GM18520 (cell line): ENCODE measurements around the gene PARP8.
"Not testable (repeated sequence)": the region's sequence is repeated elsewhere in the genome, so short reads cannot be mapped to it uniquely, and the experiment has no call there.

ENCODE experiments used
- ATAC-seq: cut with Tn5 transposase; IDR thresholded peaks from one replicate; pipeline ENCODE4 v1.9.1; 2021; ENCODE audit not compliant: unreplicated experiment

Gene PARP8, protein sequence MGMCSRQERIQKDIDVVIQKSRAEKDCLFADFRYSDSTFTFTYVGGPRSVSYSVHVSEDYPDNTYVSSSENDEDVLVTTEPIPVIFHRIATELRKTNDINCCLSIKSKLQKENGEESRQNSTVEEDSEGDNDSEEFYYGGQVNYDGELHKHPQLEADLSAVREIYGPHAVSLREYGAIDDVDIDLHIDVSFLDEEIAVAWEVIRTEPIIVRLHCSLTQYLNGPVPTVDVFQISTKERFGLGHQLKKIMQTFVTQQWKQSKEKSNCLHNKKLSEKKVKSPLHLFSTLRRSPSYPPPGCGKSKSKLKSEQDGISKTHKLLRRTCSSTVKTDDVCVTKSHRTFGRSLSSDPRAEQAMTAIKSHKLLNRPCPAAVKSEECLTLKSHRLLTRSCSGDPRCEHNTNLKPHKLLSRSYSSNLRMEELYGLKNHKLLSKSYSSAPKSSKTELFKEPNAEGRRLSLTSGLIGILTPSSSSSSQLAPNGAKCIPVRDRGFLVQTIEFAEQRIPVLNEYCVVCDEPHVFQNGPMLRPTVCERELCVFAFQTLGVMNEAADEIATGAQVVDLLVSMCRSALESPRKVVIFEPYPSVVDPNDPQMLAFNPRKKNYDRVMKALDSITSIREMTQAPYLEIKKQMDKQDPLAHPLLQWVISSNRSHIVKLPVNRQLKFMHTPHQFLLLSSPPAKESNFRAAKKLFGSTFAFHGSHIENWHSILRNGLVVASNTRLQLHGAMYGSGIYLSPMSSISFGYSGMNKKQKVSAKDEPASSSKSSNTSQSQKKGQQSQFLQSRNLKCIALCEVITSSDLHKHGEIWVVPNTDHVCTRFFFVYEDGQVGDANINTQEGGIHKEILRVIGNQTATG

DNA sequence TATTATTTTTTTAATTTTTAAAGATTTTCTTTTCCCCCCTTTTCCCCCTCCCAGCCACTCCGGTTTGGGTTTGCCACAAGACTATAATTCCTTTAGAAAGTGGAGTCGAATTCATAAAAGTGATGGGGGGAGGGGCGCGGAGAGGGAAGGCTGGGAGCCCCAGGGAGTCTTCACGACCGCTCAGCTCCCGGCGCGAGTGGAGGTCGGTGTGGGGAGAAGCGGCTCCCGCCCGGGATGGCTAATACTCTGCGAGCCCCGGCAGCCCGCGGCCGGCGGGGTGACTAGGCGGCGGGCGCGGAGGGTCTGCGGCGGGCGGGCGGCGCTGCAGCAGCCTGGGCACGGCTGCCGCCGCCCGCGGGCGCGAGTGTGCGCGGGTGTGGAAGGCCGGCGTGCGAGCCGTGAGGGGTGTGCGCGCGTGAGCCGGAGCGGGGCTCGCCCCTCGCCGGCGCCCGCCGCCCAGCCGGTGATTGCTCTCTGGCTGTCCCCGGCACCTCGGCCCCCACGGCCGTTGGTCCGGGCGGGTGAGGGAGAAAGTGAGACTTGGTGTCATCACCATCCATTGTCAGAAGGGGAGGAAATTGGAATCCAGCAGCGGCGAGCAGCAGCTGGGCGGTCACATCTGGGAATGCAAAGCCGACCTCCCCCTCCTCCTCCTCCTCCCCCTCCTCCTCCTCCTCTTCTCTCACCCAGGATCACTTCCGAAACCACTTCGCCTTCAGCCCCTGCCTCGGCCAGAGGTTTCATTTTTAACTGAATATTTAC is at the start of gene PARP8:
TSS of gene PARP8 (plus strand) at position 377 of the 762 bp plus-strand sequence. CDS start 459 bp downstream, outside the sequence.
- ATAC-seq, result peak; percentile 34

DNA sequence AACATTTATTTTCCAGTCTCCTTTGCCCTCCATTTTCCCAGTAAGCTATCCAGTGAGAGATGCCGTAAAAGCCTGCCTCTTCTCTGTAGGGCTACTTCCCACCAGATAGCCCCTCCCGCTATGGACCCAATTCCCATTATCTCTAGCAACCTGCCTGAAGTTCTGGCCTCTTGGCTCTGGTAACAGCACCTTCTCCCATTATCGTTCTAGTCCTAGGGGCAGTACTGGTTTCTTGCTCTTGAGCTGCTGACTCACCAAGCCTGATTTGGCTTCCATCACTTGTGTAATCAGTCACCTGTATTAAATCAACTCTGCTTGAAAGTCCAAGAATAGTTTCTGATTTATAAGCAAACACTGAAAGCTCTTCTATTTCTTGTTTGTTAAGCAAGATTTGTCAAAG is 42.8 kb upstream of the PARP8 start:
- no peak for ATAC-seq

DNA sequence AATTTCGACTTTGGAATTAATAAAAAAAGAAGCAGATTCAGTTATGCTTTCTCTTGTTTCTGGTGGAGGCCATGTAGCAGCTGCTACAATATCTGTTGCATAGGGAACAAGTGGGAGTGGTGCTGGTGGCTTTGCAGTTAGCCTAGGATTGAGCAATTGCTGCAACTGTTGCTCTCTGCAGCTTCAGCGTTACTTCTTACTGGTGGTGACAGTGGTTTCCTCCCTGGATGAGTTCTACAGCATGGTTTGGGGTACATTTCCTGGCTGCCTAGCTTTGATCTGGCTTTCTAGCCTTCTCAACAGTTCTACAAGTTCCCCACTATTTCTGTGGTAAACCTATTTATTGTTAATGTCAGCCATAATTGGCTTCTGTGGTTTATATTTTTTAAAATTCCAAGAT is 31.6 kb upstream of the PARP8 start:
- not testable (repeated sequence) for ATAC-seq

DNA sequence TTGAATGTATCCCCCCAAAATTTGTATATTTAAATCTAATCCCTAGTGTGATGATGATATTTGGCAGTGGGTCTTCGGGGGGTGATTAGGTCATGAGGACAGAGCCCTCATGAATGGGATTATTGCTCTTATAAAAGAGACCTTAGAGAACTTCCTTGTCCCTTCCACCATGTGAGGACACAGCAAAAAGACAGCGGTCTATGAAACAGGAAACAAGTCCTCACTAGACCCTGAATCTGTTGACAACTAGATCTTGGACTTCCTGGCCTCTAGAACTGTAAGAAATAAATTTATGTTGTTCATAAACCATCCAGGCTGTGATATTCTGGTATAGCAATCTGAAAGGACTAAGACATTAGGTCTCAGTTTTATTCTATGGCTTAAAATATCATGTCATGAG is 28.9 kb upstream of the PARP8 start:
- ATAC-seq, result not testable (repeated sequence)

DNA sequence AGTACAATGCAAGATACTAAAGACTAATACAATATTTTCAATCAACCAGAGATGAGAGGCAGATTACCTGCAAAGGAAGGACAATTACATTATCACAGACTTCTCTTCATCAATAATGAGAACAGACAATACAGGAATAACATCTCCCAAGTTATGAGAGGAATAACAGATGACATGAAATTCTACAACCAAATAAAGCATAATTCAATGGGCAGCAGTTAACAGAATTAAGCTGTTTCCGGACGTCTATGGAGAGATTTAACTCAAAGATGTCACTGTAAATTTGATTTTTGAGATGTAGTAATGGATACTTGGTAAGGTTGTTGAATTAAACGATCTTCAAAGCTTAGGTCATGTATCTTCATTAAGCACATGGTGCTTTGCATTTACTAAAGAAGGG is 19.8 kb upstream of the PARP8 start:
- no peak for ATAC-seq

DNA sequence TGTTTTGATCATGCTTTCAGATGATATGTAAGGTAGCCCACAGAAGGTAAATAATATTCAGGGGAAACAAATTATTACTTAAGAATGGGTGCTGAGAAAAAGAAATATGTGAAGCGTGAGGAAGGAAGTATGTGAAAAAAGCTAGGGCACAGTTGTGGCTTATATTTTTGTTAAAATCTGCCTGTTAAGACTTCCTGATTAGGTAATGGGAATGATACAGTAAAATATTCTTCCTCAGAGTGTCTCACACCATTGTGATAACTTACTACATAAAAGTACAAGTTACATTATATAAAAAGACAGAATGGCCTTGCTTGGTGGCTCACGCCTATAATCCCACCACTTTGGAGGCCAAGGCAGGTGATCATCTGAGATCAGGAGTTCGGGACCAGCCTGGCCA is 18.7 kb upstream of the PARP8 start:
- no peak for ATAC-seq

DNA sequence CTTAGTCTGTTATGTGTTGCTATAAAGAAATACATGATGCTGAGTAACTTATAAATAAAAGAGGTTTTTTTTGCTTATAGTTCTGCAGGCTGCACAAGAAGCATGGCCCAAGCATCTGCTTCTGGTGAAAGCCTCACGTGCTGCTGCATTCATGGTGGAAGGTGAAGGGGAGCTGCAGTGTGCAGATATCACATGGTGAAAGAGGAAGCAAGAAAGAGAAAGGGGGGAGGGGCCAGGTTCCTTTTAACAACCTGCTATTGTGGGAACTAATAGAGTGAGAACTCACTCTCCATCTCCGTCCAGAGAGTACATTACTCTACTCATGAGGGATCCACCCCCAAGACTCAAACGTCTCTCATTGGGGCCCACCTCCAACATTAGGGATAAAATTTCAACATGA is 12.5 kb upstream of the PARP8 start:
- peak; percentile 43 for ATAC-seq

DNA sequence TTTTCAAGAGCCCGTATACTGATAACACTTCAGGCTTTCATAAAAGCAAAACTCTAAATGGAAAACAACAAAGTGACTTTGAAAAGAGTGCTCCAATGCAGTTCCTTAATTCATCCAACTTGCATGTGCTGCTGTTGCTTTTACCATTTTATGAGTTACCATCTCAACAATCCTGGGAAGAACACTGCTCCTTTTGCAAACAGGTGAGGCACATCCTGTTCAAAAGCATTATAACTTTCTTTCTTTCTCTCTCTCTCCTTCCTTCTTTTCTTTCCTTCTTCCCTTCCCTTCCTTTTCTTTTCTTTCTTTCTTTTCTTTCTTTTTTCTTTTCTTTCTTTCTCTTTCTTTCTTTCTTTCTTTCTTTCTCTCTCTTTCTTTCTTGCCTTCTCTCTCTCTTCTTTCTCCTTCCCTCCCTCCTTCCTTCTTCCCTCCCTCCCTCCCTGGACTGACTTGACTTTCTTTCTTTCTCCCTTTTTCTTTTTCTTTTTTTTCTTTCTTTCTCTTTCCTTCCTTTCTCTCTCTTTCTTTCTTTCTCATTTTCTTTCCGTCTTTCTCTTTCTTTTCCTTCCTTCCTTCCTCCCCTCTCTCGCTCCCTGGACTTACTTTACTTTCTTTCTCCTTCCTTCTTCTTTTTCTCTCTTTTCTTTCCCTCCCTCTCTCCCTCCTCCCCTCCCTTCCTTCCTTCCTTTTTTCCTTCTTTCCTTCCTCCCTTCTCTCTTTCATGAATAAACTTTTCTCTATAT is 11.2 kb upstream of the PARP8 start:
- no peak for ATAC-seq

DNA sequence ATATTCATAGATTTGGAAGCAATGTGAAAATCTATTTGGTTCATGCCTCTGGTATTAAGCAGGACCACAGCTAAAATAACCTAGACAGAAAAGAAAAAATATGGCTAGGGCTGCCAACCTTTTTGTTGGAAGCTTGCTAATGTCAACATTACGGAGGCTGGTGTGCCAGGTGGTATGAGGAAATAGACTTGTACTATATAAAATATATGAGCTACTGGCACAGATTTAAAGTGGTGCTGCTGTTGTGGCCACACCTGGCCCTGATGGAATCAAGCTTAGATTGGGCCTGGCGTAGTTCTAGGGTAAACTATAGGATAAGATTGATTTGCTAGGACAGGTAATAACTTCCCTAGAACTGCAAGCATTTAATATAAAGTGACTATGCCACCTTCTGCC is 10.6 kb upstream of the PARP8 start:
- ATAC-seq, result no peak

DNA sequence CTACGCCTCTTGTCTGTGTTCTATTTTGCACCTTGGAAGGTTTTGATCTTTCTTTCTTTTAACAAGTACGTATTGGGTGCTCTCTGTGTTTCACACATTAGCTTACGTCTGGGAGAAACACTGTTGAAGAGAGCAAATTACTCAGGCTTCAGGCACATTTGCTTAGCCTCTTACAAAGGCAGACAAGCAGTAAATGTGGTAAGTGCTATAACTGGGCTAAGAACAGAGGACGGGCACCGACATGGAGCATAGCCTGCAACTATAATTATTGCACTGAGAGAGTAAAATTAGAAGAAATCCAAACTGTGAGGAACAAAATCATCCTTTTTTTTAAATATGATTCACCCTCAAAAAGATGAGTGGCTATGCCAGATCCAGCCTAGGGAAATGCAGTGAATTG is 9.4 kb upstream of the PARP8 start:
- ATAC-seq, result no peak

DNA sequence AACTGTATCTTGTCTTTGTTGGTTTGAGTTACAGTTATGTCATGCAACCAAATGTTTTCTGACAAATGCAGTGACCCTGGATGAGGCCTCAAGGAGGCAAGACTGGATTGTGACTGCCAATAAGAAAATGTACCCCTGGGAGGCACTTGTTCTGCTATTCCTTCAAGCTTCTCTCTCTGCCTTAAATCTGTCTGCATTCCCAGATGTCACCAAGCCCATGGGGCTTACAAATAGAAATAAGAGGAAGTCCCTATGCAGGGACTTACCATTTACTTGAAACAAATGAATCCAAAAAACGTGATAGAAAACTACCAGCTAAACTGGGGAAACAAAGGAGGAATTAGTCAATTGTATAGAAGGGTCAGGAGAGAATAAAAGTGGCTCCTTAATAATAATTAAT is 8.2 kb upstream of the PARP8 start:
- no peak for ATAC-seq

DNA sequence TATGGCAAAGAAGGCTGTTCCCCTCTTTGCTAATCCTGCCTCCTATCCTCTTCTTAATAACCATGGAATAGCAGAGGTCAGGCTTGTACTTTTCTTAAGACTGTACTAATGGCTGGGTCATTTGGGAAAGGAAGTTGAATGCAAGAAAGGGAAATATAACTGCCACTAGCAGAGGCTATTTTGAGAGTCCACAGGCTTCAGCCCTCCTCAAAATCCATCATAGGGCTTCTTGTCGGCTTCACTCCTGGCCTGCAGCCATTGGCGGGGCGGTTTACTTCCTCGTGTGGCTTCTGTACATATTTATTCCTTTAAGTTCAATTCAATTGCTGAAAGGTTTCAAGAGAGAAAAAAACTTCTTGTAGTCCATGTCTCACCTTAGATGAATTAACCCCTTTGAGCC is 2.8 kb upstream of the PARP8 start:
- ATAC-seq, result no peak

DNA sequence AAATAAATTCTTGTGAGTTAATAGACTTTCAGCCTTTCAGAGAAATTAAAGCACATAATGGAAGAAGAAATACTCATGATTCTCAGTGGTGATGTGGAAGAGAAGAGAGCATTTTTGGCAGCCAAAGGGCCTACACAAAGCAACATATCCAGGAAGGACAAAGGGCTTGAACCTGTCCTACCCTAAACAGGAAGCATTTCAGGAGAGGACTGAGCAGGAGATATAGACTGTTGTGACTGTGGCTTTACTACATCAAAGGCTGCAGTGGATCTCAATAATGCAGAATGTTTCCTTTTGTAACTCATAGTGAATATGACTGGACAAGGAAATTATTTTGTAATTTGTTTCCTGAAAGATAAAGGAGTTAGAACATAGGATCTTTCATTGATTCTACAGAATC is 1.3 kb upstream of the PARP8 start:
- ATAC-seq, result no peak

DNA sequence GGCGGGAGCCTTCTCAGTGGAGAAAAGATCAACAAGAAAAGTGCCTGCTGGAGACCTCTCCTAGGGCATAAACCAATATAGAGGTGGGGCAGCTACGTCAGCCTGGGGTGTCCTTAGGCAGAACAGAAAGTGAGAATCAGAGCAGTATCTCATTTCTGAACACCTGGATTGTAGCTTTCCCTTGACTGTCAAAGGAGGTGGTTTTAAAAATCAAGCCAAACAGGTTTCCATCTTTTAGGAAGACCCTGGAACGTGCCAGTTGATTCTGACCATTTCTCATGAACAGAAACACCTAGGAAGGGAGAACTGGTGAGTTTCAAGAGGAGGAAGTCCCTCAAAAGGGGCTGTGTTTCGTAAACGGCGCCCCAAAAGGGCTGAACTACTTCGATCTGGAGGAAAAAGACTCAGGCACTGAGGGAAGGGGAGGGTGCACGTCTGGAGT is 655 bp upstream of the PARP8 start:
- ATAC-seq, result not testable (repeated sequence)

DNA sequence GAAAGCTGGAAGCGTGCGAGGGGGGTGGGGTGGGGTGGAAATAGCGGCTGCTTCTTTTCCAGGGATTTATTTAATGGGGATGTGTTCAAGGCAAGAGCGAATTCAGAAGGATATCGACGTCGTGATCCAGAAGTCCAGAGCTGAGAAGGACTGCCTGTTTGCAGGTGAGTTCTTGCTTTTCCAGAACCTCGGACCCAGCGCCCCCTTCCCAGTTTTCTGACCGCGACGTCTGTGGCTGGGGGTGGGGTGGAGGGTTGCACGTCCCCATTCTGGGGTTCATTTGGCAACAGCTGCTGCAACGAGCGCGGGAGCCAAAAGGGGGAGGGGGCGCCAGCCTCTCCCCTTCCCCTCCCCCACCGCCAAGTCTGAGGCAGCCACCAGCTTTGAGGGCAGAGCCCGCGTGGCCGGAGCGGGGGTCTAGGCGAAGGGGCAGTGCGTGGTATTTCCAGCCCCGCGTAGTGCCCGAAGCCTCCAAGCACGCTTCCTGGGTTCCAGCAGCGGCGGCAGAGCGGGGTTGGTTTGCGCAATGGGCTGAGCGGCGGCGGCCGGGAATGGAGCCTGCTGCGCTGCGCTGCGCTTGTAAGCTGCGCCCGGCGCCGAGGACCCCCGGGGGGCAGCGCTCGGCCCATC is 701 bp downstream of the PARP8 start:
- peak; percentile 25 for ATAC-seq

DNA sequence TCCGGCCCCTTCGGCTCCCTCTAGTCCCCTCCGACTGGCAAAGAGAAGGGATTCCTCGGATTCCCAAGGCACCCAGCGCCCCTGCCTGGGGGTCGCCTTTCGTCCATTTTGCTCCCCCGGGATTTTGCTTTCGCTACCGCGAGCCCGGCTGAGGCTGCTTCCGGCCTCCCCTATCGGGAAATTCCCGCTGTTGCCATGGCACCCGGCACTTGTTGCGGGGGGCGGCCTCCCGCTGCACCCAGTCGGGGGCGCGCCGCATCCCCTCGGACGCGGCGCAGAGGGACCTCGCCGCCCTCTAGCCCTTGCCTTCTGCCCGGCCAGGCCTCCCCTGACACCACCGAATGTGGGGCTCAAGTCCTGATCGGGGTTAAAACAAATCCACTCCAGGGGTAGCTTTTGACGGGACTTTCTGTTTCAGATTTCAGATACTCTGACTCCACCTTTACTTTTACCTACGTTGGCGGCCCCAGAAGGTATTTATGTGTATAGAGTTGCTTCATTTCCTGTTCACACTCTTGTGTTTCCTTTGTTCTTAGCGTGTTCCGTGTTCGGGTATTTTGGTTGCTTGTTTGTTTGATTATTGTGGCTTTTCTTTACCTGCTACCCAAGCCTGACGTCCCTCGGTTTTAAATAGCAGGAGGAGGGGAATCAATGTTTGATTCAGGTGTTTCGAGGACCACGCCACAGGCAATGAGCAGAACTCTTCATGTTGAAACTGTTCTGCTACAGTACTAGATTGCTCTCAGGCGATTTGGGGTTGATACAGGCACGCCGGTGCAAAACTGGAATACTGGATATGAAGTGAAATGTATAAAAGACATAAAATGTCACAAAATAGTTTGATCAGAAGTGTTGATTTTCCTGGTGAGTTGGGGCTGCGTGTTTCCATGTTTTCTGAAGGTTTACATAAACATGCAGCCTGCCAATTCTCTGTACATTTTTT is 1.5 kb downstream of the PARP8 start:
- ATAC-seq, result peak; percentile 72

DNA sequence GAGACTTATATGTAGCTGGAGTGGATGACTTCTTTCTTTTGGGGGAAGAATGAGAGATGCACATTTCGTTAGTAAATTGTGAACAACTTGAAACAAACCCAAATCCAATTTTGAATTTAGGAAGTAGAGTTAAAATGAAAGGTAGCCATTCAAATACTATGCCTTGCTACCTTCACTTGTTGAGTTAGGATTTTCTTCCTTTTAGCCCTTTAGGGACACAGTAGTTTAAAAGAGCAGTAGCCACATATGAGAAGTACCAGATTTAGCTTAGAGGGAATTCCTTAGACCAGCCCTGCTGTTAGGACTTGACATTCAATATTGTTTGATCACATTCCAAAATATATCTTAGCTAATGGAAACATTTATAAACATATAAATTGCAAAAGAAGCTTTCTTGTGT is 2.2 kb downstream of the PARP8 start:
- not testable (repeated sequence) for ATAC-seq

DNA sequence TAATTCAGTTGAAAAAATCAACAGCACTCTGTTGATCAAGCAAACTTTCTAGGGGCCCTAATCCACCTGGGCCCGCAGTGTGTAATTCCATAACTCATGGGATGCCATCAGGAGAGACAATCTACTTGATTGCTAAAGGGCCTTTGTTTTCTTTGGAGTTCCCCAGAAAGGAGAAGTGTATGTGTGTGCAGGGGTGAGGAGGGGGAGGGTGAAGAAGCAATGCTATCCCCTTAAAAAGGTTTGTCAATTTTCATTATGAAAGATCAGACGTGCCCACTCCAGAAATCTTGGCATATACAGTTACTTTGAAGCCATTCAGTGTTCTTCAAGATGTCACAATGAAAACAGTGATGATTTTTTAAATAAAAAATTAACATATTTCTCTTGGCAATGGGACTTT is 6.2 kb downstream of the PARP8 start:
- ATAC-seq, result no peak

DNA sequence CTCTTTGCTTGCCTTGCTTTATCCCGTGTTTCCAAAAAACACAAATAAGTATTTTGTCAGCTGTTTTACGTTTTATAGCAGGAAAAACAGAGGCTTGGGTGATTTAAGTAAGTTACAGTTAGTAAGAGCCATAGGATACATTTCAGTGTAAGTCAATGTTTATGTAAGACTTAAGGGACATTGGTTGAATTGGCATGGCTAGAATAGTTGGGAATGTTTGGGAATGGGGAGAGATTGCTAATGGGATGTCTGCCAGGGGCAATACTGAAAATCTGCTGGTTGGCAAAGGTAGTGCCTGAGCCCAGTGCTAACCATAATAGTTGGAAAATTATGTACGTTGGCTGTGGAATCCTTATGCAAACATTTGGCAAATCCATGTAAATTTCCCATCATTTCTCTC is 7.0 kb downstream of the PARP8 start:
- ATAC-seq, result not testable (repeated sequence)
